ENCODE data around the gene ASB3. TPM values are rescaled to one million over a fixed set of nuclear protein-coding genes. Genes with fewer than 3 reads are reported as not detected.

Gene ASB3
- total and polyA plus RNA-seq, 12 donors, result 5.2 to 14.4 (median 10.9) TPM

GRCh38 chr2:53752385-53752784 is 34.4 kb downstream of the ASB3 start:
- no peaks in the 10 kb centered on the region for H3K27me3 ChIP-seq
- intact Hi-C loops (cut with DNase I), result no loop called here
- no peak for TF ChIP-seq CTCF (IDR thresholded peaks at IDR 0.05)
- H3K9me3 ChIP-seq, result peaks cover 0 to 13% (median 0%) of the 10 kb centered on the region in 11 donors
- ATAC-seq (no peak), DNase-seq (no peak)
- no peak overlapping the region for H3K27ac ChIP-seq
- WGBS, 2 donors, result 92 to 97% methylated on average over 4 of the region's 4 CpGs
- H3K4me3 ChIP-seq, result no peak overlapping the region
- H3K36me3 ChIP-seq, result peaks cover 0 to 50% (median 12%) of the 10 kb centered on the region in 9 donors
- H3K4me1 ChIP-seq, result peaks cover 0 to 11% (median 0%) of the 10 kb centered on the region in 9 donors

- peaks cover 0 to 52% (median 12%) of the 10 kb centered on the region in 9 donors for H3K36me3 ChIP-seq
- H3K27me3 ChIP-seq, result no peaks in the 10 kb centered on the region
- 90 to 98% methylated on average over 1 of the region's 1 CpG for WGBS, 2 donors
- peaks cover 0 to 7% (median 0%) of the 10 kb centered on the region in 11 donors for H3K9me3 ChIP-seq
- ATAC-seq (no peak), DNase-seq (no peak)
- no peak overlapping the region for H3K27ac ChIP-seq
- H3K4me1 ChIP-seq, result peaks cover 0 to 11% (median 0%) of the 10 kb centered on the region in 9 donors
- no peak for TF ChIP-seq CTCF (IDR thresholded peaks at IDR 0.05)
- intact Hi-C loops (cut with DNase I), result no loop called here
- H3K4me3 ChIP-seq, result no peak overlapping the region
These were observed 35.0 kb downstream of the ASB3 start for GRCh38 chr2:53751728-53752127.

GRCh38 chr2:53750041-53750768 is 36.5 kb downstream of the ASB3 start:
- H3K4me1 ChIP-seq, result peaks cover 0 to 11% (median 0%) of the 10 kb centered on the region in 9 donors
- no peak overlapping the region for H3K4me3 ChIP-seq
- H3K9me3 ChIP-seq, result no peaks in the 10 kb centered on the region
- no peak for TF ChIP-seq CTCF (IDR thresholded peaks at IDR 0.05)
- H3K27ac ChIP-seq, result no peak overlapping the region
- DNase-seq (no peak), ATAC-seq (no peak)
- no peaks in the 10 kb centered on the region for H3K27me3 ChIP-seq
- intact Hi-C loops (cut with DNase I), result no loop called here
- H3K36me3 ChIP-seq, result peaks cover 0 to 53% (median 5%) of the 10 kb centered on the region in 9 donors
- WGBS, 2 donors, result 58 to 61% methylated on average over 4 of the region's 4 CpGs

GRCh38 chr2:53744395-53745065 is 42.2 kb downstream of the ASB3 start:
- TF ChIP-seq CTCF (IDR thresholded peaks at IDR 0.05), result no peak
- H3K4me3 ChIP-seq, result no peak overlapping the region
- DNase-seq (no peak), ATAC-seq (no peak)
- 95 to 99% methylated on average over 2 of the region's 2 CpGs for WGBS, 2 donors
- H3K27me3 ChIP-seq, result no peaks in the 10 kb centered on the region
- intact Hi-C loops (cut with DNase I), result no loop called here
- no peaks in the 10 kb centered on the region for H3K9me3 ChIP-seq
- H3K27ac ChIP-seq, result no peak overlapping the region
- peaks cover 0 to 52% (median 5%) of the 10 kb centered on the region in 9 donors for H3K36me3 ChIP-seq
- peaks cover 0 to 9% (median 4%) of the 10 kb centered on the region in 9 donors for H3K4me1 ChIP-seq
